Epithelial cell of esophagus (primary cell): ENCODE results near the gene RBKS.

ENCODE experiments used
- DNase-seq: peaks from one replicate; pipeline ENCODE4 v3.0.0; 2010; ENCODE audit warnings: low read depth
- H3K4me3 ChIP-seq: 2 replicates; pipeline ENCODE4 v1.5.1; 2011; ENCODE audit warnings: mild to moderate bottlenecking, low read length, control low read depth
- CTCF ChIP-seq: IDR thresholded peaks from 2 replicates; pipeline ENCODE4 v1.5.1; 2011; ENCODE audit warnings: low read depth, mild to moderate bottlenecking, low read length, control low read depth, inconsistent platforms; ENCODE audit not compliant: insufficient read depth; ENCODE audit errors: missing control alignments

Gene RBKS

GRCh38 chr2:27839022-27839618 is 51.1 kb downstream of the RBKS start:
- H3K4me3 ChIP-seq = no peak overlapping the region
- no peak for DNase-seq
- no peak for TF ChIP-seq CTCF

GRCh38 chr2:27838502-27838901 is 51.7 kb downstream of the RBKS start:
- no peak for TF ChIP-seq CTCF
- H3K4me3 ChIP-seq = no peak overlapping the region
- DNase-seq = no peak

- no peak for TF ChIP-seq CTCF
- DNase-seq = no peak
Observed at GRCh38 chr2:27833931-27834330, 56.3 kb downstream of the RBKS start.

GRCh38 chr2:27832396-27832795 is 57.8 kb downstream of the RBKS start:
- peak; percentile 47 for DNase-seq
- no peak overlapping the region for H3K4me3 ChIP-seq
- TF ChIP-seq CTCF = no peak

More at GRCh38 chr2:27833931-27834330, 56.3 kb downstream of the RBKS start:
- H3K4me3 ChIP-seq = no peak overlapping the region

GRCh38 chr2:27831279-27832050 is 58.7 kb downstream of the RBKS start:
- H3K4me3 ChIP-seq = no peak overlapping the region
- DNase-seq = no peak
- TF ChIP-seq CTCF = no peak

GRCh38 chr2:27830656-27831055 is 59.5 kb downstream of the RBKS start:
- H3K4me3 ChIP-seq = no peak overlapping the region
- no peak for TF ChIP-seq CTCF
- DNase-seq = no peak
